ENCODE measurements around the gene RARS2.

- TF ChIP-seq CTCF (conservative IDR thresholded peaks at IDR 0.05), result no peak
- no peak for TF ChIP-seq ZFX (IDR thresholded peaks at IDR 0.05)
Observed at GRCh38 chr6:87498048-87498447, 91.7 kb downstream of the RARS2 start.

All from C4-2B (cell line).